CD14-positive monocyte (primary cell): ENCODE data around the gene RNF217. TPM values are rescaled to one million over a fixed set of nuclear protein-coding genes. Genes with fewer than 3 reads are reported as not detected.

Source experiments
- DNase-seq, 3 donors: peaks; one replicate each; pipeline ENCODE4 v3.0.0-alpha.2; 2011 to 2022
- H2AFZ ChIP-seq: 2 replicates; pipeline ENCODE4 v1.6.0; 2012; ENCODE audit warnings: mild to moderate bottlenecking, low read depth, low read length, inconsistent platforms; ENCODE audit not compliant: insufficient read depth, poor library complexity, severe bottlenecking
- H3K27ac ChIP-seq, 2 donors: 1 replicate in 1 of 2; 2 replicates in 1 of 2; pipeline ENCODE4 v1.5.1; 2012 to 2013; ENCODE audit warnings: low read length in 2 of 2, control low read depth in 1 of 2, inconsistent platforms in 1 of 2, low read depth in 1 of 2, mild to moderate bottlenecking in 1 of 2
- H3K27me3 ChIP-seq, 2 donors: one replicate each; pipeline versions ENCODE4 v1.6.0 to v1.6.1; 2011 to 2013; ENCODE audit warnings: low read length in 2 of 2; ENCODE audit not compliant: control insufficient read depth in 2 of 2, insufficient read depth in 2 of 2
- H3K36me3 ChIP-seq, 2 donors: replicated peaks in 1 of 2; 1 replicate in 1 of 2; 2 replicates in 1 of 2; pipeline versions ENCODE4 v1.5.1 to v1.6.1; 2012 to 2013; ENCODE audit warnings: low read length in 2 of 2, control low read depth in 1 of 2, inconsistent platforms in 1 of 2, mild to moderate bottlenecking in 1 of 2; ENCODE audit not compliant: insufficient read depth in 2 of 2, control insufficient read depth in 1 of 2
- H3K4me1 ChIP-seq, 2 donors: 1 replicate in 1 of 2; 2 replicates in 1 of 2; pipeline versions ENCODE4 v1.5.1 to v1.6.1; 2012 to 2013; ENCODE audit warnings: low read length in 2 of 2, control low read depth in 1 of 2, inconsistent platforms in 1 of 2, mild to moderate bottlenecking in 1 of 2, moderate library complexity in 1 of 2; ENCODE audit not compliant: insufficient read depth in 2 of 2, control insufficient read depth in 1 of 2
- H3K4me2 ChIP-seq: replicated peaks from 2 replicates; pipeline ENCODE3; 2012; ENCODE audit warnings: low read length, moderate library complexity, mild to moderate bottlenecking; ENCODE audit not compliant: poor library complexity, severe bottlenecking; ENCODE audit errors: extremely low read depth
- H3K4me3 ChIP-seq, 3 experiments: fragments of 200-600 bp in 1 of 3; sonication (generic) in 1 of 3; replicated peaks in 1 of 3; 1 replicate in 2 of 3; 2 replicates in 1 of 3; pipeline ENCODE4 v1.5.1; 2011 to 2013; ENCODE audit warnings: low read length in 3 of 3, mild to moderate bottlenecking in 3 of 3, control low read depth in 2 of 3, low read depth in 2 of 3, inconsistent platforms in 1 of 3, moderate library complexity in 1 of 3
- H3K79me2 ChIP-seq: 2 replicates; pipeline ENCODE4 v1.6.0; 2012; ENCODE audit warnings: mild to moderate bottlenecking, control low read depth, inconsistent platforms, low read length, moderate library complexity; ENCODE audit not compliant: insufficient read depth
- H3K9ac ChIP-seq: 2 replicates; pipeline ENCODE4 v1.6.0; 2017; ENCODE audit warnings: low read length, mild to moderate bottlenecking; ENCODE audit not compliant: insufficient read depth, poor library complexity, severe bottlenecking
- H3K9me3 ChIP-seq, 2 donors: replicated peaks in 1 of 2; 1 replicate in 1 of 2; 2 replicates in 1 of 2; pipeline versions ENCODE4 v1.5.1 to v1.6.1; 2012 to 2013; ENCODE audit warnings: low read length in 2 of 2, control low read depth in 1 of 2; ENCODE audit not compliant: control insufficient read depth in 1 of 2, insufficient read depth in 1 of 2
- H4K20me1 ChIP-seq: 2 replicates; pipeline ENCODE4 v1.6.0; 2012; ENCODE audit warnings: mild to moderate bottlenecking, low read length, control low read depth, moderate library complexity; ENCODE audit not compliant: insufficient read depth
- H3K27ac Mint-ChIP-seq, 7 donors: one replicate each; pipeline ENCODE4 v1.8.0; 2020; ENCODE audit warnings: mild to moderate bottlenecking in 7 of 7, mixed read lengths in 7 of 7, moderate library complexity in 6 of 7, inconsistent platforms in 2 of 7
- H3K27me3 Mint-ChIP-seq, 3 donors: one replicate each; pipeline ENCODE4 v1.8.0; 2021 to 2022; ENCODE audit warnings: low read depth in 3 of 3, mild to moderate bottlenecking in 3 of 3, mixed read lengths in 3 of 3, moderate library complexity in 3 of 3, inconsistent platforms in 1 of 3
- H3K36me3 Mint-ChIP-seq, 2 donors: one replicate each; pipeline ENCODE4 v1.8.0; 2020; ENCODE audit warnings: mixed read lengths in 2 of 2, inconsistent platforms in 1 of 2, mild to moderate bottlenecking in 1 of 2
- H3K4me1 Mint-ChIP-seq: one replicate; pipeline ENCODE4 v1.8.0; 2020; ENCODE audit warnings: mild to moderate bottlenecking, mixed read lengths
- H3K4me3 Mint-ChIP-seq, 2 donors: one replicate each; pipeline ENCODE4 v1.8.0; 2020; ENCODE audit warnings: mild to moderate bottlenecking in 2 of 2, mixed read lengths in 2 of 2, moderate library complexity in 1 of 2
- H3K9me3 Mint-ChIP-seq, 7 donors: one replicate each; pipeline ENCODE4 v1.8.0; 2020 to 2022; ENCODE audit warnings: mixed read lengths in 7 of 7, mild to moderate bottlenecking in 6 of 7, moderate library complexity in 6 of 7, inconsistent platforms in 2 of 7
- CTCF ChIP-seq: fragments of 200-600 bp; IDR thresholded peaks from one replicate; pipeline ENCODE4 v1.8.0; 2022; ENCODE audit warnings: antibody characterized with exemption, mild to moderate bottlenecking
- WGBS: methylation state at CpG from one replicate; pipeline ENCODE4 v1.1.5; 2013; ENCODE audit warnings: missing lambda C conversion rate; ENCODE audit not compliant: insufficient coverage; 5-methylcytosine and 5-hydroxymethylcytosine counted together
- intact Hi-C, 2 donors: fragments of 100-400 bp; cut with micrococcal nuclease; formaldehyde crosslinking; loops; one replicate each; pipeline versions ENCODE4 v1.15.0 to v1.15.1; 2023
- polyA plus RNA-seq, 3 donors: library from polyadenylated mRNA; depleted of rRNA in 1 of 3; unstranded in 2 of 3; stranded (reverse) in 1 of 3; fragments of 300-500 nt in 2 of 3; fragments of >200 nt in 1 of 3; fragmentation: Illumina TruSeq in 2 of 3; gene quantifications; 1 replicate in 2 of 3; 2 replicates in 1 of 3; pipeline ENCODE4 v1.2.3, GENCODE V29; 2012 to 2021

The RNF217 gene
- polyA plus RNA-seq, 3 donors, result 2.2 to 11.6 (median 3.3) TPM

- H3K27ac Mint-ChIP-seq, result no peak overlapping the region
- H3K79me2 ChIP-seq, result peaks cover 16% of the 10 kb centered on the region
- no peaks in the 10 kb centered on the region for H3K27me3 Mint-ChIP-seq
Measured at GRCh38 chr6:124983383-124984083, 21.3 kb downstream of the RNF217 start.

DNA sequence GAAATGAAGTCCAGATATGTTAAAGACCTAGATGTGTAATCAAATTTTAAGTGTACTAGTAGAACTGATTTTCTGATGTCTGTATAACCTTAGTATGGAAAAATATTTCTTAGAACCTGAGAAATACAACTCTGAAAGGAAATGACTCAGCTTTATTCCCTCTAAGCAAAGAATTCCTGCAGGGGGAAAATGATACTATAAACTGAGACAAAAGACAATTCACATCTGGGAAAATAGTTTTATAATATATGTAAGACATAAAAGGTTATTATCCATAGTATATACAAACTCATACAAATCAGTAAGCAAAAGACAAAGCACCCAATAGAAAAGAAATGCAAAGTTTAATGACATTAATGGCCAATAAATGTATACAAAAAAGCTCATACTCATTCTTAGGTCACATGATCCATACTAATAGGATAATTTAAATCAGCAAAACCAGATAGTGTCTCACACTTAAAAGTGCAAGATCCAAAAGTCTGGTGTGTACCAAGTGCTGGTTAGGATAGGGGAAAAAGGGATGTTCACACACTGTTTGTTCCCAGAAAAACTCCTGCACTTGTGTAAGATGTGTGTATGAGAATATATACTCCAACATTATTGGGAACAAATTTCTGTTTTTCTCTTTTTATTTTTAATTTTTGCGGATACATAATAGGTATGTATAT, 22.6 kb downstream of the RNF217 start:
- Histone ChIP-seq H3K9me3 (no peaks in the 10 kb centered on the region), H3K4me2 (no peak overlapping the region), H3K27ac (no peak overlapping the region), H3K27me3 (no peaks in the 10 kb centered on the region), H3K79me2 (peaks cover 16% of the 10 kb centered on the region), H3K9ac (no peak overlapping the region), H3K36me3 (no peaks in the 10 kb centered on the region), H4K20me1 (peaks cover 16% of the 10 kb centered on the region), H3K4me1 (peaks cover 9 to 12% of the 10 kb centered on the region in 2 donors), H2AFZ (no peak overlapping the region), H3K4me3 (no peak overlapping the region)
- H3K4me3 Mint-ChIP-seq, result no peak overlapping the region
- H3K4me1 Mint-ChIP-seq, result peaks cover 36% of the 10 kb centered on the region
- no peak overlapping the region for H3K27ac Mint-ChIP-seq
- no CpG with 5 or more reads among the region's 1 CpG for WGBS
- intact Hi-C loops, result no loop called here
- no peak for DNase-seq
- TF ChIP-seq CTCF, result no peak
- H3K9me3 Mint-ChIP-seq, result no peaks in the 10 kb centered on the region
- peaks cover 3 to 13% of the 10 kb centered on the region in 2 donors for H3K36me3 Mint-ChIP-seq
- H3K27me3 Mint-ChIP-seq, result no peaks in the 10 kb centered on the region

More at GRCh38 chr6:124983383-124984083, 21.3 kb downstream of the RNF217 start:
- no peak for DNase-seq
- Histone ChIP-seq H2AFZ (no peak overlapping the region), H3K4me3 (no peak overlapping the region), H3K27me3 (no peaks in the 10 kb centered on the region), H3K36me3 (peaks cover 3 to 9% of the 10 kb centered on the region in 2 donors), H3K9me3 (peaks cover 4 to 9% of the 10 kb centered on the region in 2 donors), H3K9ac (no peak overlapping the region), H3K27ac (no peak overlapping the region), H3K4me2 (no peak overlapping the region), H3K4me1 (peaks cover 9 to 12% of the 10 kb centered on the region in 2 donors), H4K20me1 (peaks cover 16% of the 10 kb centered on the region)
- no peak for TF ChIP-seq CTCF
- Mint-ChIP-seq H3K9me3 (peaks cover 5 to 8% (median 7%) of the 10 kb centered on the region in 7 donors), H3K4me1 (peaks cover 36% of the 10 kb centered on the region), H3K36me3 (peaks cover 14 to 20% of the 10 kb centered on the region in 2 donors), H3K4me3 (no peak overlapping the region)
- no CpG with 5 or more reads among the region's 2 CpGs for WGBS
- intact Hi-C loops, result no loop called here
